Activated naive CD4-positive, alpha-beta T cell treated with anti-CD3 and anti-CD28 coated beads, Interleukin-2, amount 50 U/mL, for 72 hours (primary cell): ENCODE data around the gene ENG. TPM values are rescaled to one million over a fixed set of nuclear protein-coding genes. Genes with fewer than 3 reads are reported as not detected.
"Not testable (repeated sequence)": the region's sequence is repeated elsewhere in the genome, so short reads cannot be mapped to it uniquely, and the experiment has no call there.

Experiments used
- ATAC-seq, 2 donors: fragments of 150-1000 bp; cut with Tn5 transposase; 2 replicates each; pipeline ENCODE4 v1.10.0; 2021; ENCODE audit warnings: mild to moderate bottlenecking in 2 of 2, moderate library complexity in 2 of 2
- DNase-seq, 2 donors: peaks; one replicate each; pipeline ENCODE4 v3.0.0; 2021 to 2022; ENCODE audit warnings: low spot score in 2 of 2
- H3K27ac Mint-ChIP-seq, 2 donors: one replicate each; pipeline ENCODE4 v1.8.0; 2022; ENCODE audit warnings: mild to moderate bottlenecking in 2 of 2, mixed read lengths in 2 of 2
- H3K36me3 Mint-ChIP-seq, 2 donors: one replicate each; pipeline ENCODE4 v1.8.0; 2022; ENCODE audit warnings: mixed read lengths in 2 of 2
- H3K9me3 Mint-ChIP-seq, 2 donors: one replicate each; pipeline ENCODE4 v1.8.0; 2022; ENCODE audit warnings: mixed read lengths in 2 of 2
- total RNA-seq, 2 donors: library from RNA; stranded (reverse); gene quantifications; one replicate each; pipeline ENCODE4 v1.2.3, GENCODE V29; 2022

ENG gene
- total RNA-seq, 2 donors from 2014 or later: 12.9 to 24.1 TPM

GRCh38 chr9:127856094-127856728, 1.8 kb upstream of the ENG start:
- Mint-ChIP-seq H3K36me3 (peaks cover 0 to 15% of the 10 kb centered on the region in 2 donors), H3K27ac (peak overlapping the region in 1 of 2 donors; percentile 90), H3K9me3 (no peaks in the 10 kb centered on the region)
- ATAC-seq (no peak), DNase-seq (no peak)

DNA sequence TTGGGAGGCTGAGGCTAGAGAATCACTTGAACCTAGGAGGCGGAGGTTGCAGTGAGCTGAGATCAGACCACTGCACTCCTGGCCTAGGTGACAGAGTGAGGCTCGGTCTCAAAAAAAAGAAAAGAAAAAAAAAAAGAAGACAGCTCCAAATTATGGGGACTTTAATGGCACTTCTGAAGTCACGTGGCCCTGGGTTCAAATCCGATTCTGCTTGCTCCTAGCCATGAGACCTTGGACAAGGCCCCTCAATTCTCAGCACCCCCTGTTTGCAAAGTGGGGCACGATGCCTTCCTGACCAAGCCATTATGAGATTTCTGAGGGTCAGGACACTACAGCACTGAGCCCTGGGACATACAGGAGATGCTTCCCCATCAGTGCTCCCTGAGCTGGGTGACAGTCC, 1.1 kb upstream of the ENG start:
- H3K27ac Mint-ChIP-seq: peak overlapping the region in 1 of 2 donors; percentile 90
- ATAC-seq (no peak), DNase-seq (no peak)
- peaks cover 0 to 2% of the 10 kb centered on the region in 2 donors for H3K9me3 Mint-ChIP-seq
- peaks cover 3 to 21% of the 10 kb centered on the region in 2 donors for H3K36me3 Mint-ChIP-seq

GRCh38 chr9:127854960-127855359, 502 bp upstream of the ENG start:
- Mint-ChIP-seq H3K36me3 (peaks cover 7 to 27% of the 10 kb centered on the region in 2 donors), H3K27ac (peak overlapping the region; percentile 36 to 90), H3K9me3 (peaks cover 0 to 4% of the 10 kb centered on the region in 2 donors)
- DNase-seq: no peak
- no peak for ATAC-seq

GRCh38 chr9:127853312-127854183, 910 bp downstream of the ENG start:
- ATAC-seq: peak; percentile 22 to 46
- no peak for DNase-seq
- peaks cover 9 to 15% of the 10 kb centered on the region in 2 donors for H3K9me3 Mint-ChIP-seq
- H3K27ac Mint-ChIP-seq: peak overlapping the region; percentile 90 to 96
- peaks cover 21 to 41% of the 10 kb centered on the region in 2 donors for H3K36me3 Mint-ChIP-seq

DNA sequence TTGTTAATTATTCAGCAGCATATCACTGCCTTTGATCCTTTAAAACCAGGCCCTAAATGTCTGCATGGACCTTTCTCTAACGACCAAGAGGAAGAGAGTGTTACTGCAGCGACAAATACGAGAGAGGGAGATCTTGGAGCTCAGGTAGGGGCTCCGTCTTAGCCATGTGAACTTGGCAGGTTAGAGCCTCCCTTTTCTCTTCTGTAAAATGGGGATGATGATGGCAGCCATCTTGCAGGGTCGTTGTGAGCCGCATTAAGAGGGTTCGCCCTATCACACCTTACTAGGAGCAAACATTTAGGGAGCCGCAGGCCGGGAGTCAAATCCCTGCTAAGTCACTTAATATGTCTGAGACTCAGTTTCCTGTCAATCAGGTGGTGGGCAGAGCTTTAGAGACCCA, 1.6 kb downstream of the ENG start:
- H3K36me3 Mint-ChIP-seq: peaks cover 23 to 46% of the 10 kb centered on the region in 2 donors
- DNase-seq (no peak), ATAC-seq (no peak)
- H3K27ac Mint-ChIP-seq: peak overlapping the region in 1 of 2 donors; percentile 90
- H3K9me3 Mint-ChIP-seq: peaks cover 9 to 16% of the 10 kb centered on the region in 2 donors

GRCh38 chr9:127850286-127850830, 4.1 kb downstream of the ENG start:
- DNase-seq (no peak), ATAC-seq (no peak)
- Mint-ChIP-seq H3K9me3 (peaks cover 9 to 16% of the 10 kb centered on the region in 2 donors), H3K27ac (no peak overlapping the region), H3K36me3 (peaks cover 23 to 46% of the 10 kb centered on the region in 2 donors)

- ATAC-seq: no peak
- peak overlapping the region; percentile 41 to 58 for H3K27ac Mint-ChIP-seq
- peaks cover 23 to 44% of the 10 kb centered on the region in 2 donors for H3K36me3 Mint-ChIP-seq
- peaks cover 9 to 16% of the 10 kb centered on the region in 2 donors for H3K9me3 Mint-ChIP-seq
- DNase-seq: no peak
Observed at GRCh38 chr9:127848756-127849504, 5.5 kb downstream of the ENG start.

- no peak for ATAC-seq
- H3K36me3 Mint-ChIP-seq: peaks cover 23 to 40% of the 10 kb centered on the region in 2 donors
Observed at GRCh38 chr9:127847833-127848755, 6.4 kb downstream of the ENG start.

GRCh38 chr9:127847178-127847510, 7.3 kb downstream of the ENG start:
- ATAC-seq: no peak
- Mint-ChIP-seq H3K36me3 (peaks cover 23 to 33% of the 10 kb centered on the region in 2 donors), H3K27ac (peak overlapping the region in 1 of 2 donors; percentile 81), H3K9me3 (peaks cover 9 to 16% of the 10 kb centered on the region in 2 donors)
- no peak for DNase-seq

More at GRCh38 chr9:127847833-127848755, 6.4 kb downstream of the ENG start:
- no peak for DNase-seq
- peak overlapping the region; percentile 36 to 41 for H3K27ac Mint-ChIP-seq
- H3K9me3 Mint-ChIP-seq: peaks cover 9 to 16% of the 10 kb centered on the region in 2 donors

GRCh38 chr9:127846443-127847177, 7.8 kb downstream of the ENG start:
- Mint-ChIP-seq H3K9me3 (peaks cover 9 to 16% of the 10 kb centered on the region in 2 donors), H3K27ac (peak overlapping the region in 1 of 2 donors; percentile 81), H3K36me3 (peaks cover 23 to 31% of the 10 kb centered on the region in 2 donors)
- DNase-seq (no peak), ATAC-seq (no peak)

DNA sequence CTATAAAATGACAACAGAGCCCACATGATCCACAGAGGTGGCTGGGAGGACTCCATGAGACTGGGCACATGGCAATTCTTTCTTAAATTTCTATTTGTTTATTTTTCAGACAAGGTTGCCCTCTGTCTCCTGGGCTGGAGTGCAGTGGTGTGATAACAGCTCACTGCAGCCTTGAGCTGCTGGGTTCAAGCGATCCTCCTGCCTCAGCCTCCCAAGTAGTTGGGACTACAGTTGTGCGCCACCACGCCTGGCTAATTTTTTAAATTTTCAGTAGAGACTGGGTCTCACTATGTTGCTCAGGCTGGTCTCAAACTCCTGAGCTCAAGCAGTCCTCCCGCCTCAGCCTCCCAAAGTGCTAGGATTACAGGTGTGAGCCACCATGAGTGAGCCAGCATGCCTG, 8.8 kb downstream of the ENG start:
- Mint-ChIP-seq H3K36me3 (peaks cover 20 to 26% of the 10 kb centered on the region in 2 donors), H3K9me3 (peaks cover 9 to 15% of the 10 kb centered on the region in 2 donors)
- not testable (repeated sequence) for DNase-seq, H3K27ac Mint-ChIP-seq, ATAC-seq

DNA sequence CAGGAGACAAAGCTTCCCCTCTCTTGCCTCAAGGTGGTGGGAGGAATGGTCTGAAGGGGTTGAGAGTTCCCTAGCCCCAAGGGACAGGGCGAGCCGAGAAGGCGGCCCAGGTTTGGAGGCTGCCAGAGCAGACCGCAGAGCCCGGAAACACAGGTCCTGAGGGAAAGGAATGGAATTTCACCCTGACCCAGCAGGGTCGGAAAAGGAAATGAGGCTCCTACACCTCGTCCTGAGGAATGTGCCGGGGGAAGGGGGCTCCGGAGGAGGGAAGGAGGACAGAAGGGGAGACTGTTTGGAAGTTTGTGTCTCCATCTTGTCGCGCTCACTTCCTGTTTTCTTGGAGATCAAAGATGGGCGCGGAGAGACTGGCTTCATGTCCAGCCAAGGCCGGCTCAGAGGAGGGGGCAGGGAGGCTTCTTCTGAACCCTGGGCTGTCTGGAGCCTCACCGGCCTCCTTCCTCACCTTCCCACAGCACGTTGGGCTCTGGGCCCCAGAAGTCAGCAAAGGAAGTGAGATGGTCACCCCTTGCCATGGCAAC, 9.6 kb downstream of the ENG start:
- ATAC-seq (no peak), DNase-seq (no peak)
- peaks cover 9 to 12% of the 10 kb centered on the region in 2 donors for H3K9me3 Mint-ChIP-seq
- peaks cover 15 to 18% of the 10 kb centered on the region in 2 donors for H3K36me3 Mint-ChIP-seq
- peak overlapping the region in 1 of 2 donors; percentile 36 for H3K27ac Mint-ChIP-seq

DNA sequence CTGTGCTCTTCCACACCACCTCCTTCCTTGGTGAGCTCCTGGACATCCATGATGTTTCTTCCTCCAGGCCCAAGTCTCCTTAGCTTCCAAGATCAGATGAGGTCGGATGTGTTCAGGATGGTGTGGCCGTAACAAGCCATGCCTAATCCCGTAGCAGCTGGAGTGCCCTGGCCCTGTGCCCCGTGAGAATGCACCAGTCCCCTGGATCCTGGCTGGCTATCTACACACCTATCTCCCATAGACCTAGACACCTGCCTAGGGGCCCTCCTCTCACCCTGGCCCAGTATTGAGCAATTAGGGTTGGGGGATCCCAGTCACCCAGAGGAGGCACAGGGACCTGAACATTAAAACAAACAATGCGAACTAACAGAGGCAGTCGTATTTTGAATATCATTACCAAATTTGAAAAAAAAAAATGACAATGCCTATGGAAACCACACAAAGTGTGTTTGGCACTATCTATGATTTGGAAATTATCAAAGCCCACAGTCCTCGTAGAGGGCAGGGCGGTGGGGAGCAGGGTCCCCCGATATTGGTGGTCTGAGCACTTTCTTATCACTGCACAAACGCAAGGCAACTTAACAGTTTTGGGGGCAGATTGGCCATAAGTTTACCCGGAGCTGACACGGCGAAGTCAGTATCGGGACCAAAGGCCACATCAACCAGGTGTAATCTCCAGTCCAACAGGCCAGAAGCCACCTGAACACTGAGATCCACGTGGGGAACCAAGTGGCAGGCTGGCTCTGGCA, 13.2 kb downstream of the ENG start:
- H3K9me3 Mint-ChIP-seq: no peaks in the 10 kb centered on the region
- H3K36me3 Mint-ChIP-seq: no peaks in the 10 kb centered on the region
- no peak for ATAC-seq
- no peak for DNase-seq
- no peak overlapping the region for H3K27ac Mint-ChIP-seq

GRCh38 chr9:127838375-127839078, 15.9 kb downstream of the ENG start:
- no peaks in the 10 kb centered on the region for H3K36me3 Mint-ChIP-seq
- no peak for ATAC-seq
- DNase-seq: no peak
- H3K9me3 Mint-ChIP-seq: no peaks in the 10 kb centered on the region
- H3K27ac Mint-ChIP-seq: peak overlapping the region; percentile 61 to 77
